ENCODE data around the gene KCNK5. TPM values are rescaled to one million over a fixed set of nuclear protein-coding genes. Genes with fewer than 3 reads are reported as not detected.

The KCNK5 gene
- total and polyA plus RNA-seq, 2 of the 8 experiments (the other 6 are each of a cell fraction or from before 2014, with no cell fraction given) = 20.9 to 44.3 TPM

DNA sequence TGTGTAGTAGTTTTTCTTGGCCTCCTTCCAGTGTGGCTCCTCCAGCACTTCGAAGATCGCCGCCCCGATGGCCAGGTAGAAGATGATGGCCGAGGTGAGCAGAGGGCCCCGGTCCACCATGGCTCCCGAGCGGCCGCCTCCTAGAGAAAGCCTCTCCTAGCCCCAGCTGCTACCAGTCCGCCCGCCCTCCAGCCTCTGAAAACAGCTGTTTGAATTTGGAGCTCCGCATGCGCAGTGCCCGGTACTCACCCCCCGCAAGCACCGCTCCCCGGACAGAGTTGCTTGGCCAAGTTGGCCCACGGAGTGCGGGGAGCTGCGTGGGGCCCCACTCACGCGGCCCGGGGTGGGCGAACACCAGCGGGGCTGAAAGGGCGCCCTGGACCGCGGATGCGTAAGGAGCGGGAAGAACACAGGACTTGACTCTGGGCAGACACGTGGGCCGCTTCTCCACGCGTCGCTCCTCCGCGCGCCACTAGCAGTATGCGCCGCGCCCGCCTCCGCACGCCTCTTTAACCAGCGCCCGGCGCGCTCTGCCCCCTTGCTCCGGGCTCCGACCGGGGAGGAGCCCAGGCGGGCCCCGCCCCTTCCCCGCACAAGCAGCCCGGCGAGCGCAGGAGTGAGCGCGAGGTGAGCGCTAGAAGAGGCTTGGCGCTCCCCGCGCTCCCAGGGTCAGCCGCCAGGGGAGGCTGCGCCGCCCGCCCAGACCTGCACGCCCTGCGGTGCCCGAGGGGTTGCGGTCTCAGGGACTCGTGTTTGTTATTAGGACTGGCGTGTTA is at the start of gene KCNK5 (continued):
- TF ChIP-seq, protein P1, sequence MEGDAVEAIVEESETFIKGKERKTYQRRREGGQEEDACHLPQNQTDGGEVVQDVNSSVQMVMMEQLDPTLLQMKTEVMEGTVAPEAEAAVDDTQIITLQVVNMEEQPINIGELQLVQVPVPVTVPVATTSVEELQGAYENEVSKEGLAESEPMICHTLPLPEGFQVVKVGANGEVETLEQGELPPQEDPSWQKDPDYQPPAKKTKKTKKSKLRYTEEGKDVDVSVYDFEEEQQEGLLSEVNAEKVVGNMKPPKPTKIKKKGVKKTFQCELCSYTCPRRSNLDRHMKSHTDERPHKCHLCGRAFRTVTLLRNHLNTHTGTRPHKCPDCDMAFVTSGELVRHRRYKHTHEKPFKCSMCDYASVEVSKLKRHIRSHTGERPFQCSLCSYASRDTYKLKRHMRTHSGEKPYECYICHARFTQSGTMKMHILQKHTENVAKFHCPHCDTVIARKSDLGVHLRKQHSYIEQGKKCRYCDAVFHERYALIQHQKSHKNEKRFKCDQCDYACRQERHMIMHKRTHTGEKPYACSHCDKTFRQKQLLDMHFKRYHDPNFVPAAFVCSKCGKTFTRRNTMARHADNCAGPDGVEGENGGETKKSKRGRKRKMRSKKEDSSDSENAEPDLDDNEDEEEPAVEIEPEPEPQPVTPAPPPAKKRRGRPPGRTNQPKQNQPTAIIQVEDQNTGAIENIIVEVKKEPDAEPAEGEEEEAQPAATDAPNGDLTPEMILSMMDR (IDR thresholded peaks at IDR 0.05; ENCODE audit: control extremely low read depth in 1 of 3, insufficient read depth in 1 of 3, low read depth in 1 of 3, low read length in 3 of 3) = peak; percentile 83 to 91 (median 90)
- TF ChIP-seq FOSL1 (IDR thresholded peaks at IDR 0.05; ENCODE audit: insufficient read depth, low read depth, low read length) (no peak), NRF1 (IDR thresholded peaks at IDR 0.05; ENCODE audit: low read depth, low read length) (peak; percentile 31; the same call in 1 of the 2 replicates)
